Neural progenitor cell (in vitro differentiated cells): ENCODE data around the gene PGAM5. TPM values are rescaled to one million over a fixed set of nuclear protein-coding genes. Genes with fewer than 3 reads are reported as not detected.

ENCODE experiments used
- DNase-seq: peaks from one replicate; pipeline ENCODE4 v3.0.0-alpha.2; 2016; ENCODE audit warnings: low spot score
- H2AFZ ChIP-seq: fragments of 200-600 bp; sonication (generic); replicated peaks from 2 replicates; pipeline ENCODE4 v1.6.1; 2016; ENCODE audit warnings: antibody characterized with exemption
- H3F3A ChIP-seq: fragments of 200-600 bp; sonication (generic); 2 replicates; pipeline ENCODE4 v1.6.1; 2016; ENCODE audit warnings: antibody characterized with exemption, low read depth
- H3K27ac ChIP-seq: fragments of 200-600 bp; sonication (generic); 2 replicates; pipeline ENCODE4 v1.5.1; 2016; ENCODE audit warnings: mild to moderate bottlenecking
- H3K27me3 ChIP-seq: fragments of 200-600 bp; sonication (generic); 2 replicates; pipeline ENCODE4 v1.6.1; 2016; ENCODE audit warnings: mild to moderate bottlenecking, moderate library complexity
- H3K36me3 ChIP-seq: fragments of 200-600 bp; sonication (generic); 2 replicates; pipeline ENCODE4 v1.5.1; 2016
- H3K4me1 ChIP-seq: fragments of 200-600 bp; sonication (generic); 2 replicates; pipeline ENCODE4 v1.6.1; 2016; ENCODE audit warnings: mixed run types
- H3K4me2 ChIP-seq: fragments of 200-600 bp; sonication (generic); 2 replicates; pipeline ENCODE4 v1.6.1; 2016
- H3K4me3 ChIP-seq: fragments of 200-600 bp; sonication (generic); 2 replicates; pipeline ENCODE4 v1.5.1; 2016
- H3K79me2 ChIP-seq: fragments of 200-600 bp; sonication (generic); 2 replicates; pipeline ENCODE4 v1.6.1; 2016; ENCODE audit warnings: low read depth
- H3K9ac ChIP-seq: fragments of 200-600 bp; sonication (generic); 2 replicates; pipeline ENCODE4 v1.6.1; 2016
- H3K9me3 ChIP-seq: fragments of 200-600 bp; sonication (generic); 2 replicates; pipeline ENCODE4 v1.5.1; 2016; ENCODE audit warnings: low read depth
- H4K20me1 ChIP-seq: fragments of 200-600 bp; sonication (generic); 2 replicates; pipeline ENCODE4 v1.6.1; 2016; ENCODE audit warnings: low read depth
- H3K27ac Mint-ChIP-seq: 3 replicates; pipeline ENCODE4 v1.8.0; 2021; ENCODE audit warnings: mixed read lengths
- H3K27me3 Mint-ChIP-seq: 2 replicates; pipeline ENCODE4 v1.8.0; 2022; ENCODE audit warnings: low read depth, mild to moderate bottlenecking, inconsistent platforms, moderate library complexity, mixed read lengths; ENCODE audit not compliant: insufficient read depth
- H3K36me3 Mint-ChIP-seq: 3 replicates; pipeline ENCODE4 v1.8.0; 2021; ENCODE audit warnings: mixed read lengths
- H3K4me1 Mint-ChIP-seq: 3 replicates; pipeline ENCODE4 v1.8.0; 2021; ENCODE audit warnings: mixed read lengths
- H3K4me3 Mint-ChIP-seq: 3 replicates; pipeline ENCODE4 v1.8.0; 2021; ENCODE audit warnings: mild to moderate bottlenecking, moderate library complexity, mixed read lengths
- H3K9me3 Mint-ChIP-seq: 3 replicates; pipeline ENCODE4 v1.8.0; 2020; ENCODE audit warnings: mixed read lengths
- CTCF ChIP-seq: fragments of 200-600 bp; sonication (generic); IDR thresholded peaks from 2 replicates; pipeline ENCODE4 v1.5.1; 2017; ENCODE audit warnings: antibody characterized with exemption, mild to moderate bottlenecking
- EZH2 ChIP-seq: fragments of 200-600 bp; sonication (generic); IDR thresholded peaks from 2 replicates; pipeline ENCODE4 v1.6.1; 2017; ENCODE audit warnings: antibody characterized with exemption, mild to moderate bottlenecking, moderate library complexity
- EZH2phosphoT487 ChIP-seq: fragments of 200-600 bp; sonication (generic); IDR thresholded peaks from 2 replicates; pipeline ENCODE4 v1.6.1; 2017; ENCODE audit warnings: antibody characterized with exemption
- total RNA-seq: library from RNA; depleted of rRNA; stranded (reverse); fragments of >200 nt; gene quantifications from 2 replicates; pipeline ENCODE4 v1.2.3, GENCODE V29; 2015; ENCODE audit warnings: low replicate concordance

The PGAM5 gene
- total RNA-seq, 1 donor from 2014 or later: 41.3 TPM

- no peak overlapping the region for H3K4me3 Mint-ChIP-seq
- no peak overlapping the region for H3K27ac Mint-ChIP-seq
- no peak for DNase-seq
- Histone ChIP-seq H3K9ac (no peak overlapping the region), H3K4me3 (no peak overlapping the region), H3K27me3 (no peaks in the 10 kb centered on the region), H3K4me2 (no peak overlapping the region), H3K36me3 (no peaks in the 10 kb centered on the region), H2AFZ (no peak overlapping the region), H3F3A (no peaks in the 10 kb centered on the region), H3K79me2 (no peaks in the 10 kb centered on the region), H3K9me3 (no peaks in the 10 kb centered on the region), H4K20me1 (no peaks in the 10 kb centered on the region), H3K4me1 (no peaks in the 10 kb centered on the region), H3K27ac (no peak overlapping the region)
- H3K27me3 Mint-ChIP-seq: peaks cover 9% of the 10 kb centered on the region
- no peaks in the 10 kb centered on the region for H3K9me3 Mint-ChIP-seq
- peaks cover 35% of the 10 kb centered on the region for H3K36me3 Mint-ChIP-seq
- H3K4me1 Mint-ChIP-seq: no peaks in the 10 kb centered on the region
- TF ChIP-seq EZH2phosphoT487 (no peak), EZH2 (no peak), CTCF (no peak)
Observed at GRCh38 chr12:132723015-132723763, 12.5 kb downstream of the PGAM5 start.

- no peak for DNase-seq
- Histone ChIP-seq H3K27me3 (no peaks in the 10 kb centered on the region), H3K36me3 (no peaks in the 10 kb centered on the region), H3K79me2 (no peaks in the 10 kb centered on the region), H3K4me2 (no peak overlapping the region), H3K27ac (no peak overlapping the region), H3K4me3 (no peak overlapping the region), H3K4me1 (no peaks in the 10 kb centered on the region), H3K9ac (no peak overlapping the region), H4K20me1 (no peaks in the 10 kb centered on the region), H3K9me3 (no peaks in the 10 kb centered on the region), H3F3A (no peaks in the 10 kb centered on the region), H2AFZ (no peak overlapping the region)
- H3K4me1 Mint-ChIP-seq: no peaks in the 10 kb centered on the region
- H3K9me3 Mint-ChIP-seq: no peaks in the 10 kb centered on the region
- TF ChIP-seq EZH2phosphoT487: no peak
- TF ChIP-seq CTCF: no peak
- H3K27ac Mint-ChIP-seq: no peak overlapping the region
- H3K36me3 Mint-ChIP-seq: peaks cover 40% of the 10 kb centered on the region
- no peak overlapping the region for H3K4me3 Mint-ChIP-seq
- peaks cover 7% of the 10 kb centered on the region for H3K27me3 Mint-ChIP-seq
Observed at GRCh38 chr12:132723764-132724140, 13.1 kb downstream of the PGAM5 start.

GRCh38 chr12:132724506-132725241, 14.0 kb downstream of the PGAM5 start:
- Mint-ChIP-seq H3K36me3 (peaks cover 41% of the 10 kb centered on the region), H3K27me3 (peaks cover 7% of the 10 kb centered on the region), H3K27ac (no peak overlapping the region), H3K4me1 (no peaks in the 10 kb centered on the region), H3K9me3 (peaks cover 1% of the 10 kb centered on the region), H3K4me3 (no peak overlapping the region)
- H3K27me3 ChIP-seq: no peaks in the 10 kb centered on the region
- H3K36me3 ChIP-seq: no peaks in the 10 kb centered on the region
- H4K20me1 ChIP-seq: no peaks in the 10 kb centered on the region
- no peak overlapping the region for H2AFZ ChIP-seq
- H3K79me2 ChIP-seq: no peaks in the 10 kb centered on the region
- H3K4me1 ChIP-seq: no peaks in the 10 kb centered on the region
- no peak overlapping the region for H3K4me3 ChIP-seq
- no peak for DNase-seq
- H3K4me2 ChIP-seq: no peak overlapping the region
- H3K27ac ChIP-seq: peak overlapping the region; percentile 58
- no peak overlapping the region for H3K9ac ChIP-seq
- TF ChIP-seq CTCF (no peak), EZH2phosphoT487 (no peak)
- peaks cover 2% of the 10 kb centered on the region for H3F3A ChIP-seq
- no peaks in the 10 kb centered on the region for H3K9me3 ChIP-seq
